Measurements from ENCODE around the gene EPHA7. TPM values are rescaled to one million over a fixed set of nuclear protein-coding genes. Genes with fewer than 3 reads are reported as not detected.

EPHA7 gene
- total RNA-seq, 1 experiment from 2014 or later = 9.6 TPM

DNA sequence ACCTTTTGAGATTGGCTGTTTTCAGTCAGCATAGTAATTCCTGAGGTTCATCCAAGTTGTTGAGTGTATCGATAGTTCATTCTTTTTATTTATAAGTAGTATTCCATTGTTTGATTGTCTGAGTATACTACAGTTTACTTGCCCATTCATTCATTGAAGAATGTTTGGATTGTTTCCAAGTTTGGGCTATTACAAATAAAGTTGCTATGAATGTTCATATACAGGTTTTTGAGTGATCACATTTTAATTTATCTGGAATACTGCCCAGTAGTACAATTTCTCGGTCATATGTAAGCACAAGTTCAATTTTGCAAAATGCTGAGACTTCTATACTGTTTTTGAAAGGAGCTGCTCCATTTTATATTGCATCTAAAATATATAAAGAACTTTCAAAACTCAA lies 14.2 kb upstream of the EPHA7 start:
- Mint-ChIP-seq H3K27ac (no peak overlapping the region), H3K36me3 (no peaks in the 10 kb centered on the region), H3K4me1 (no peaks in the 10 kb centered on the region), H3K9me3 (peaks cover 4% of the 10 kb centered on the region), H3K27me3 (ENCODE audit: low read depth) (no peaks in the 10 kb centered on the region), H3K4me3 (no peak overlapping the region)
- ATAC-seq (no peak), DNase-seq (ENCODE audit: low spot score) (no peak)
- TF ChIP-seq TCF7 (CRISPR knock-in tag; IDR thresholded peaks at IDR 0.05; ENCODE audit: low read depth) (no peak), HMGXB4 (CRISPR knock-in tag; IDR thresholded peaks at IDR 0.05) (no peak), ZNF416 (CRISPR knock-in tag; IDR thresholded peaks at IDR 0.05) (no peak), FOXP1 (CRISPR knock-in tag; IDR thresholded peaks at IDR 0.05; ENCODE audit: borderline replicate concordance) (no peak)
- TF ChIP-seq, protein P1, sequence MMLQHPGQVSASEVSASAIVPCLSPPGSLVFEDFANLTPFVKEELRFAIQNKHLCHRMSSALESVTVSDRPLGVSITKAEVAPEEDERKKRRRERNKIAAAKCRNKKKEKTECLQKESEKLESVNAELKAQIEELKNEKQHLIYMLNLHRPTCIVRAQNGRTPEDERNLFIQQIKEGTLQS (CRISPR knock-in tag; conservative IDR thresholded peaks at IDR 0.05) = no peak
- ChIA-PET POLR2A (no interaction called here), CTCF (interaction anchor here (1.3 kb wide), 1 partner anchor 10 kb away, joined by 3 read pairs; no protein-coding TSS in a partner anchor)

DNA sequence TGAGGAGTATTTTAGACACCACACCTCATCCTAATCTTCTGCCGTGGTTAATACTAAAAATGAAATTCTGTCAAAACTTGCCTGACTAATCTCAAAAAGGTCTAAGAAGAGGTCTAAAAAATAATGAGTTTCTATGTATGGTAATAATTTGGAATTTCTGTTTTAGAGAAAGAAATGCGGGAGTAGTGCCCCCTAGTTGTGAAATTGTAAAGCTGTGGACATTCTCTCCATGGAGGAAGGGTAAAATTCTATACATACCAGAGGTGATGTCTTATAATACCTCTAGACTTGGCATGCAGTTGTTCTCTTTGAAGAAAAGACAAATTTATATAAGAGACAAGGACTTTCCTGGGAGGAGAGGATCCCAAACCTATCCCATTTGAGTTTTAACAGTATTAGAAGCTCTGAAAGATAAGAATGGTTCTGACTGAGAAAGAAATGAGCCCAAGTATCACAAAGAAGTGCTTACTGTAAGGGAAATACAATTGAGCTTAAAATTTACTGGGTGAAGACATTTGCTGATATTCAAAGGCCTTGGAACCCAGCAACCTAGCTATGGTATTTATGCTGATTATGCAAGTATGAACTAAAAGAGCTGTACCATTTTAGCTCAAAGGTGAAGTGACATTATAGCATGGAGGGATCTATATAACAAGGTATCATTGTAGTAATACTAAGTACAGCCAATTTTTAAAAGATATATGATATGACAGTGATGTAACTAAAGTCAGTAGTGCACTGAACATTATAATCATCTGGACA lies 5.1 kb upstream of the EPHA7 start:
- no peaks in the 10 kb centered on the region for H3K9me3 Mint-ChIP-seq
- ATAC-seq (no peak), DNase-seq (ENCODE audit: low spot score) (no peak)
- H3K4me1 Mint-ChIP-seq = peaks cover 16% of the 10 kb centered on the region
- 0 out of 2 replicates have a peak, but pooled peaks cover 8% of the 10 kb centered on the region for H3K27me3 Mint-ChIP-seq (ENCODE audit: low read depth)
- no peaks in the 10 kb centered on the region for H3K36me3 Mint-ChIP-seq
- CTCF ChIA-PET = interaction anchor here (0.6 to 2.3 kb wide), 18 partner anchors 8 to 1666 kb away, joined by 3 to 22 read pairs (median 3); no protein-coding TSS in a partner anchor
- H3K4me3 Mint-ChIP-seq = no peak overlapping the region
- no peak overlapping the region for H3K27ac Mint-ChIP-seq
- POLR2A ChIA-PET = no interaction called here
- TF ChIP-seq SMAD3 (CRISPR knock-in tag; IDR thresholded peaks at IDR 0.05; ENCODE audit: borderline replicate concordance) (no peak), SOX15 (CRISPR knock-in tag; IDR thresholded peaks at IDR 0.05) (no peak), ELF4 (CRISPR knock-in tag; IDR thresholded peaks at IDR 0.05; ENCODE audit: low read depth) (no peak), AR (CRISPR knock-in tag; IDR thresholded peaks at IDR 0.05) (no peak), CTCF (IDR thresholded peaks at IDR 0.05) (no peak; the same call in 1 of the 2 replicates), ZBTB21 (CRISPR knock-in tag; IDR thresholded peaks at IDR 0.05; ENCODE audit: borderline replicate concordance) (no peak), ETV6 (CRISPR knock-in tag; IDR thresholded peaks at IDR 0.05) (no peak), GABPB1 (CRISPR knock-in tag; IDR thresholded peaks at IDR 0.05) (no peak), ZNF281 (CRISPR knock-in tag; IDR thresholded peaks at IDR 0.05) (no peak), ZNF263 (CRISPR knock-in tag; IDR thresholded peaks at IDR 0.05; ENCODE audit: low read depth) (no peak), ZBTB43 (CRISPR knock-in tag; IDR thresholded peaks at IDR 0.05) (no peak), JAZF1 (CRISPR knock-in tag; IDR thresholded peaks at IDR 0.05) (no peak), OVOL2 (CRISPR knock-in tag; IDR thresholded peaks at IDR 0.05; ENCODE audit: borderline replicate concordance) (no peak), ZNF232 (CRISPR knock-in tag; IDR thresholded peaks at IDR 0.05) (no peak), ZNF317 (CRISPR knock-in tag; IDR thresholded peaks at IDR 0.05; ENCODE audit: borderline replicate concordance, low read depth) (no peak)
- TF ChIP-seq, protein P2, sequence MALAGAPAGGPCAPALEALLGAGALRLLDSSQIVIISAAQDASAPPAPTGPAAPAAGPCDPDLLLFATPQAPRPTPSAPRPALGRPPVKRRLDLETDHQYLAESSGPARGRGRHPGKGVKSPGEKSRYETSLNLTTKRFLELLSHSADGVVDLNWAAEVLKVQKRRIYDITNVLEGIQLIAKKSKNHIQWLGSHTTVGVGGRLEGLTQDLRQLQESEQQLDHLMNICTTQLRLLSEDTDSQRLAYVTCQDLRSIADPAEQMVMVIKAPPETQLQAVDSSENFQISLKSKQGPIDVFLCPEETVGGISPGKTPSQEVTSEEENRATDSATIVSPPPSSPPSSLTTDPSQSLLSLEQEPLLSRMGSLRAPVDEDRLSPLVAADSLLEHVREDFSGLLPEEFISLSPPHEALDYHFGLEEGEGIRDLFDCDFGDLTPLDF (CRISPR knock-in tag; IDR thresholded peaks at IDR 0.05) = no peak
